Neuronal stem cell (in vitro differentiated cells): ENCODE measurements around the gene GREM2.
A peak's percentile ranks its signal among the peaks of the same experiment; 100 is the strongest.

Experiments used
- DNase-seq: peaks from one replicate; pipeline ENCODE4 v3.0.0-alpha.2; 2013; ENCODE audit warnings: low spot score
- H2AFZ ChIP-seq: one replicate; pipeline ENCODE4 v1.6.1; 2013; ENCODE audit warnings: mild to moderate bottlenecking, low read length, inconsistent platforms
- H2AK5ac ChIP-seq: 2 replicates; pipeline ENCODE4 v1.6.1; 2013; ENCODE audit warnings: low read depth, mild to moderate bottlenecking, inconsistent platforms, low read length, moderate library complexity, mixed read lengths
- H2BK120ac ChIP-seq: 2 replicates; pipeline ENCODE4 v1.6.1; 2013; ENCODE audit warnings: low read depth, mild to moderate bottlenecking, inconsistent platforms, low read length, moderate library complexity, mixed read lengths
- H2BK12ac ChIP-seq: one replicate; pipeline ENCODE4 v1.6.1; 2013; ENCODE audit warnings: low read length, inconsistent platforms
- H2BK15ac ChIP-seq: 2 replicates; pipeline ENCODE4 v1.6.1; 2013; ENCODE audit warnings: mild to moderate bottlenecking, low read length, inconsistent platforms, mixed read lengths
- H2BK5ac ChIP-seq: one replicate; pipeline ENCODE4 v1.6.1; 2013; ENCODE audit warnings: inconsistent platforms, mild to moderate bottlenecking, low read length, moderate library complexity
- H3K14ac ChIP-seq: one replicate; pipeline ENCODE4 v1.6.1; 2013; ENCODE audit warnings: low read length, inconsistent platforms
- H3K18ac ChIP-seq: 2 replicates; pipeline ENCODE4 v1.6.1; 2013; ENCODE audit warnings: low read length, inconsistent platforms
- H3K23ac ChIP-seq: 2 replicates; pipeline ENCODE4 v1.6.1; 2013; ENCODE audit warnings: low read depth, mild to moderate bottlenecking, mixed read lengths, low read length, inconsistent platforms; ENCODE audit not compliant: poor library complexity
- H3K27ac ChIP-seq: replicated peaks from 3 replicates; pipeline ENCODE4 v1.5.1; 2013; ENCODE audit warnings: low read length, inconsistent platforms
- H3K27me3 ChIP-seq, 3 experiments: 2 replicates each; pipeline ENCODE4 v1.6.1; 2013; ENCODE audit warnings: low read length in 3 of 3, mild to moderate bottlenecking in 2 of 3, inconsistent platforms in 1 of 3, low read depth in 1 of 3, mixed read lengths in 1 of 3, moderate library complexity in 1 of 3; ENCODE audit not compliant: control insufficient read depth in 3 of 3, insufficient read depth in 3 of 3
- H3K36me3 ChIP-seq, 2 donors: replicated peaks in 1 of 2; 2 replicates each; pipeline ENCODE4 v1.6.1; 2013; ENCODE audit warnings: low read length in 2 of 2; ENCODE audit not compliant: control insufficient read depth in 2 of 2, insufficient read depth in 2 of 2
- H3K4ac ChIP-seq: 2 replicates; pipeline ENCODE4 v1.6.1; 2013; ENCODE audit warnings: inconsistent platforms, mild to moderate bottlenecking, low read length, moderate library complexity
- H3K4me1 ChIP-seq, 2 donors: 1 replicate in 1 of 2; 2 replicates in 1 of 2; pipeline ENCODE4 v1.6.1; 2013; ENCODE audit warnings: low read length in 2 of 2, low read depth in 1 of 2; ENCODE audit not compliant: control insufficient read depth in 2 of 2, insufficient read depth in 1 of 2
- H3K4me2 ChIP-seq: one replicate; pipeline ENCODE4 v1.6.1; 2013; ENCODE audit warnings: mild to moderate bottlenecking, low read length, inconsistent platforms; ENCODE audit not compliant: insufficient read depth, poor library complexity, severe bottlenecking
- H3K4me3 ChIP-seq, 2 donors: 2 replicates each; pipeline ENCODE4 v1.5.1; 2013; ENCODE audit warnings: low read length in 2 of 2, mild to moderate bottlenecking in 2 of 2, inconsistent platforms in 1 of 2, moderate library complexity in 1 of 2
- H3K79me1 ChIP-seq: one replicate; pipeline ENCODE4 v1.6.1; 2013; ENCODE audit warnings: low read depth, mild to moderate bottlenecking, inconsistent platforms, low read length, moderate library complexity
- H3K9ac ChIP-seq: one replicate; pipeline ENCODE4 v1.6.1; 2013; ENCODE audit warnings: mild to moderate bottlenecking, low read depth, low read length, inconsistent platforms; ENCODE audit not compliant: poor library complexity
- H3K9me3 ChIP-seq, 2 donors: replicated peaks in 1 of 2; 2 replicates each; pipeline versions ENCODE3 to v1.6.1; 2013; ENCODE audit warnings: low read length in 2 of 2, mild to moderate bottlenecking in 2 of 2, inconsistent platforms in 1 of 2, low read depth in 1 of 2, mixed read lengths in 1 of 2, moderate library complexity in 1 of 2; ENCODE audit not compliant: control insufficient read depth in 2 of 2, insufficient read depth in 1 of 2
- H4K8ac ChIP-seq: one replicate; pipeline ENCODE4 v1.6.1; 2013; ENCODE audit warnings: low read depth, mild to moderate bottlenecking, inconsistent platforms, low read length, moderate library complexity
- H4K91ac ChIP-seq: one replicate; pipeline ENCODE4 v1.6.1; 2013; ENCODE audit warnings: low read length, low read depth, mild to moderate bottlenecking, inconsistent platforms; ENCODE audit not compliant: poor library complexity
- WGBS, 2 donors: extraction: QIAGEN DNeasy Blood & Tissue Kit; methylation state at CpG; one replicate each; pipeline ENCODE4 v1.1.7; 2013; ENCODE audit warnings: missing lambda C conversion rate in 2 of 2, mixed read lengths in 1 of 2; ENCODE audit not compliant: insufficient read length in 2 of 2, insufficient replicate concordance in 1 of 2; ENCODE audit errors: extremely low coverage in 2 of 2; 5-methylcytosine and 5-hydroxymethylcytosine counted together

The GREM2 gene

DNA sequence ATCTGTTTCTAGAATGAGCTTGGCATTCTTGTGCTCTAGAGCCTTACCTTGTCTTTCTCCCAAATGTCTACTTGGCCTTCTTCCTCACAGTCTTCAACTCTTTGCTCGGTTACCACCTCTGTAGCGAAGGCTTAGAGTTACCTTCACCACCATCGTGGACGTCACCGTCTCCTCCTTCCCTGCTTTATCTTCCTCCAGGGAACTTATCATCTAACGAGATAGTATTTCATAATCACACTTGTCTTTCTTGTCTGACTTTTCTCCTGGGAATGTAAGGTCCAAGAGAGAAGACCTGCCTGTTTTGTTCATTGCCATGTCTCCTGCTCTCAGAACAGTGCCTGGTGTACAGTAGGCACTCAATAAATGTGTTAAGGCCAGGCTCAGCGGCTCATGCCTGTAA is 115.6 kb downstream of the GREM2 start:
- no peak overlapping the region for H3K4me2 ChIP-seq
- H2BK15ac ChIP-seq = no peak overlapping the region
- WGBS, 2 donors = no CpG with 5 or more reads among the region's 7 CpGs
- no peak overlapping the region for H3K14ac ChIP-seq
- H2BK5ac ChIP-seq = no peak overlapping the region
- H3K4me1 ChIP-seq = peaks cover 1 to 7% of the 10 kb centered on the region in 2 donors
- H3K9me3 ChIP-seq = peaks cover 0 to 4% of the 10 kb centered on the region in 2 donors
- no peak for DNase-seq
- H2BK120ac ChIP-seq = no peak overlapping the region
- no peak overlapping the region for H3K4ac ChIP-seq
- H2BK12ac ChIP-seq = no peak overlapping the region
- H3K18ac ChIP-seq = no peak overlapping the region
- no peaks in the 10 kb centered on the region for H3K79me1 ChIP-seq
- no peak overlapping the region for H3K27ac ChIP-seq
- no peak overlapping the region for H4K8ac ChIP-seq
- peaks cover 0 to 3% (median 0%) of the 10 kb centered on the region in 3 experiments for H3K27me3 ChIP-seq
- no peak overlapping the region for H3K4me3 ChIP-seq
- H2AFZ ChIP-seq = no peak overlapping the region
- no peaks in the 10 kb centered on the region for H3K36me3 ChIP-seq
- no peak overlapping the region for H2AK5ac ChIP-seq
- no peak overlapping the region for H4K91ac ChIP-seq
- no peak overlapping the region for H3K23ac ChIP-seq
- no peak overlapping the region for H3K9ac ChIP-seq

DNA sequence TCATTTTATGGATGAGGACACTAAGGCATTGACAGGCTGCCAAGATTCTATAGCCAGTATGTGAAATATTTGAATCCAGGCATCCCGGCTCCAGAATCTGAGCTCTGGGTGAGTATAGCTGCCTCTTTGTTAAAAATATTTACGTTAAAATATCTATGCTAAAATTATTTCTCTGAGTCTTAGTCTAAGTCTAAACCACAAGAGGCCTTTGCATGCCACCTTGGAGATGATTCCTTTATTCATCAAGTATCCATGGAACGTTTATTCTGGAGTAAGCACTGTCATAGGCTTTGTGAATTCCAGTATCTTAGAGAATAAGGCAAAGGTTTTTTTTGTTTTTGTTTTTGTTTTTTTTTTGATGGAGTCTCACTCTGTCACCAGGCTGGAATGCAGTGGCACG is 116.4 kb downstream of the GREM2 start:
- Histone ChIP-seq H3K4me2 (no peak overlapping the region), H3K23ac (no peak overlapping the region), H3K14ac (no peak overlapping the region), H4K8ac (no peak overlapping the region), H2BK15ac (no peak overlapping the region), H3K4ac (no peak overlapping the region), H2BK120ac (no peak overlapping the region), H3K36me3 (no peaks in the 10 kb centered on the region), H3K27me3 (peaks cover 0 to 3% (median 0%) of the 10 kb centered on the region in 3 experiments), H3K4me3 (no peak overlapping the region), H3K9me3 (peaks cover 0 to 4% of the 10 kb centered on the region in 2 donors), H3K79me1 (no peaks in the 10 kb centered on the region), H3K4me1 (peaks cover 3 to 7% of the 10 kb centered on the region in 2 donors), H2AFZ (no peak overlapping the region), H2BK12ac (no peak overlapping the region), H3K27ac (no peak overlapping the region), H4K91ac (no peak overlapping the region), H3K18ac (no peak overlapping the region), H2AK5ac (no peak overlapping the region), H2BK5ac (no peak overlapping the region), H3K9ac (no peak overlapping the region)
- no CpG with 5 or more reads among the region's 4 CpGs for WGBS, 2 donors
- no peak for DNase-seq

DNA sequence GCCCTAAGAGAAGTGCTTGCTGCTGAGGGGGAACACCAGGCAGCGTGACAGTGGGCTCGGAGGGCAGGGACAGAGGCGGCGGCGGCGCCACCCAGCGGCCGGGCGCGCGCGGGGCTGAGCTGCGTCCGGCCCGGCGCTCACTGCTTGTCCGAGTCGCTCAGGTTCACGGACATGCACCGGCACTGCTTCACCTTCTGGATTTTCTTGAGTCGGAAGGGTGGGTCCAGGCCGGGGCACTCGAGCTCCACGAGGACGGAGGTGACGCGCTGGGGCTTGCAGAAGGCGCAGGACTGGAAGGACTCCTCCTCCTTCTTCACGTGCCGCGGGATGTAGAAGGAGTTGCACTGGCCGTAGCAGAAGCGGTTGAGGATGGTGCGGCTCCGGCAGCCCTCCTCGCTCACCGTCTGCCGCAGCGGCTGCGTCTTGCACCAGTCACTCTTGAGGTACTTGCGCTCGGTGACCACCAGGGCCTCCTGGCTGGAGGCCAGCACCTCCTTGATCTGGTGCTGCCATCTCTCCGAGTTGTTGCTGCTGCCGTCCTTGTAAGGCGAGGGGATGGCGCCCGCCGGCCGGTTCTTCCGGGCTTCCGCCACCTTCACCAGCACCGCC is 119.0 kb downstream of the GREM2 start:
- WGBS, 2 donors = no CpG with 5 or more reads among the region's 52 CpGs
- no peak overlapping the region for H4K8ac ChIP-seq
- peak; percentile 17 for DNase-seq
- peaks cover 0 to 2% of the 10 kb centered on the region in 2 donors for H3K4me1 ChIP-seq
- H2AK5ac ChIP-seq = no peak overlapping the region
- H3K9me3 ChIP-seq = peaks cover 0 to 4% of the 10 kb centered on the region in 2 donors
- no peaks in the 10 kb centered on the region for H3K79me1 ChIP-seq
- H3K4ac ChIP-seq = no peak overlapping the region
- H3K9ac ChIP-seq = no peak overlapping the region
- peak overlapping the region in 1 of 2 donors; percentile 72 for H3K4me3 ChIP-seq
- H2BK120ac ChIP-seq = no peak overlapping the region
- no peak overlapping the region for H3K18ac ChIP-seq
- no peak overlapping the region for H2BK15ac ChIP-seq
- H2BK5ac ChIP-seq = no peak overlapping the region
- H2BK12ac ChIP-seq = no peak overlapping the region
- H2AFZ ChIP-seq = peak overlapping the region; percentile 3
- no peak overlapping the region for H3K27ac ChIP-seq
- no peak overlapping the region for H3K14ac ChIP-seq
- H3K23ac ChIP-seq = peak overlapping the region; percentile 1
- H4K91ac ChIP-seq = no peak overlapping the region
- no peaks in the 10 kb centered on the region for H3K36me3 ChIP-seq
- no peak overlapping the region for H3K4me2 ChIP-seq
- peaks cover 0 to 3% (median 0%) of the 10 kb centered on the region in 3 experiments for H3K27me3 ChIP-seq

DNA sequence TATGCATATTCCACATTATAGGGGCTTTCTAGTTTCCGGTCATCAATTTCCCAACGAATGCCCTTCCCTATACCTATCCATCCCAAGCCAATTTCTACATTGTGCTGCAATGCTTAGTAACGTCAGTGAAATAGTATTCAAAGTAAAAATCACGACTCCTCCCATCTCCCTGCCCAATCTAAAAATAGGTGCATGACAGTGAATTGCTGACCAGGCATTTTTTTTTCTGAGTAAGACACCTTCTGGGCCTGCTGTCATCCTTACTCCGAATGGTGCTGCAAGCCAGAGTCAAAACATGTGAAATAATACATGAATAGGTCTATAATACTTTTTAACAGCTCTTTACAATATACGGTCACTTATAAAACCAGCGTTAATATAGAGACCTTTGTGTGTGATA is 120.2 kb downstream of the GREM2 start:
- Histone ChIP-seq H3K23ac (no peak overlapping the region), H2BK12ac (no peak overlapping the region), H3K14ac (no peak overlapping the region), H3K36me3 (no peaks in the 10 kb centered on the region), H4K91ac (no peak overlapping the region), H3K79me1 (no peaks in the 10 kb centered on the region), H3K4ac (no peak overlapping the region), H2BK120ac (no peak overlapping the region), H2BK15ac (no peak overlapping the region), H3K18ac (no peak overlapping the region), H3K4me3 (no peak overlapping the region), H3K9me3 (peaks cover 0 to 4% of the 10 kb centered on the region in 2 donors), H3K27me3 (peaks cover 0 to 3% (median 0%) of the 10 kb centered on the region in 3 experiments), H4K8ac (no peak overlapping the region), H2AFZ (no peak overlapping the region), H3K4me2 (no peak overlapping the region), H3K27ac (no peak overlapping the region), H3K4me1 (peaks cover 0 to 2% of the 10 kb centered on the region in 2 donors), H3K9ac (no peak overlapping the region), H2AK5ac (no peak overlapping the region), H2BK5ac (no peak overlapping the region)
- no peak for DNase-seq
- no CpG with 5 or more reads among the region's 7 CpGs for WGBS, 2 donors
